GM18499 (cell line): ENCODE results near the gene SERPINA9.

ENCODE experiments used
- ATAC-seq: cut with Tn5 transposase; IDR thresholded peaks from one replicate; pipeline ENCODE4 v1.9.1; 2021; ENCODE audit warnings: moderate number of reproducible peaks; ENCODE audit not compliant: insufficient read depth, unreplicated experiment

The SERPINA9 gene

GRCh38 chr14:94465042-94465441, 11.0 kb downstream of the SERPINA9 start:
- ATAC-seq: no peak

- no peak for ATAC-seq
Observed at GRCh38 chr14:94464290-94464689, 11.7 kb downstream of the SERPINA9 start.

- no peak for ATAC-seq
Observed at GRCh38 chr14:94462763-94463572, 13.0 kb downstream of the SERPINA9 start.

- no peak for ATAC-seq
Observed at GRCh38 chr14:94462219-94462551, 13.8 kb downstream of the SERPINA9 start.

GRCh38 chr14:94461526-94462218, 14.3 kb downstream of the SERPINA9 start:
- no peak for ATAC-seq

- no peak for ATAC-seq
Observed at GRCh38 chr14:94460631-94461416, 15.2 kb downstream of the SERPINA9 start.

- no peak for ATAC-seq
Observed at GRCh38 chr14:94458558-94459205, 17.3 kb downstream of the SERPINA9 start.

- no peak for ATAC-seq
Observed at GRCh38 chr14:94458096-94458495, 17.9 kb downstream of the SERPINA9 start.

- no peak for ATAC-seq
Observed at GRCh38 chr14:94455928-94456327, 20.1 kb downstream of the SERPINA9 start.

GRCh38 chr14:94451826-94452225, 24.2 kb downstream of the SERPINA9 start:
- no peak for ATAC-seq

GRCh38 chr14:94451091-94451771, 24.8 kb downstream of the SERPINA9 start:
- ATAC-seq: no peak

- ATAC-seq: no peak
Observed at GRCh38 chr14:94450722-94451090, 25.3 kb downstream of the SERPINA9 start.

- no peak for ATAC-seq
Observed at GRCh38 chr14:94449930-94450329, 26.1 kb downstream of the SERPINA9 start.

GRCh38 chr14:94448071-94448808, 27.8 kb downstream of the SERPINA9 start:
- ATAC-seq: no peak

GRCh38 chr14:94447206-94447605, 28.8 kb downstream of the SERPINA9 start:
- ATAC-seq: no peak

- ATAC-seq: no peak
Observed at GRCh38 chr14:94446126-94446525, 29.9 kb downstream of the SERPINA9 start.

GRCh38 chr14:94445003-94445402, 31.0 kb downstream of the SERPINA9 start:
- no peak for ATAC-seq

GRCh38 chr14:94441531-94442205, 34.3 kb downstream of the SERPINA9 start:
- no peak for ATAC-seq

- no peak for ATAC-seq
Observed at GRCh38 chr14:94441130-94441529, 34.9 kb downstream of the SERPINA9 start.
